HepG2 (cell line): ENCODE measurements around the gene SLC13A1. TPM values are rescaled to one million over a fixed set of nuclear protein-coding genes. Genes with fewer than 3 reads are reported as not detected.

Experiments used
- ATAC-seq: fragments of 200-7000 bp; cut with Tn5 transposase; 3 replicates; pipeline ENCODE4 v1.9.1; 2020; ENCODE audit warnings: mild to moderate bottlenecking, moderate library complexity
- BruUV-seq: library from RNA; stranded (reverse); fragments of 400-500 nt; replicated peaks from 2 replicates; lab custom pipeline; 2021; lab: Mats Ljungman, UMichigan
- CTCF ChIA-PET: fragments of 300-600 bp; formaldehyde crosslinking; extraction: SDS; loops from one replicate; lab custom pipeline; 2021; ENCODE audit warnings: low total read pairs, inconsistent platforms, low intra/inter-chr PET ratio; lab: Yijun Ruan, JAX
- POLR2A ChIA-PET: fragments of 350-600 bp; sonication (Branson Sonifier 250); formaldehyde crosslinking; loops from one replicate; lab custom pipeline; 2020; ENCODE audit warnings: antibody characterized with exemption, inconsistent platforms; lab: Yijun Ruan, JAX
- DNase-seq: peaks from one replicate; pipeline ENCODE4 v3.0.0-alpha.2; 2015; ENCODE audit warnings: low spot score
- FAIRE-seq: peaks from 3 replicates; lab custom pipeline; 2011; peaks lifted over from hg19 to GRCh38; lab: Jason Lieb, UNC
- H2AFZ ChIP-seq: one replicate; pipeline ENCODE4 v1.6.1; 2011; ENCODE audit warnings: low read length, inconsistent platforms
- H3K27ac ChIP-seq: fragments of 300-600 bp; 3 replicates; pipeline ENCODE4 v1.8.0; 2011; ENCODE audit warnings: mixed run types, mild to moderate bottlenecking, mixed read lengths, low read length, inconsistent platforms; ENCODE audit not compliant: insufficient read depth; ENCODE audit errors: extremely low read length
- H3K27me3 ChIP-seq, 2 experiments: fragments of 200-600 bp in 1 of 2; 2 replicates in 1 of 2; 3 replicates in 1 of 2; pipeline versions ENCODE4 v1.6.0 to v1.8.0; 2011; ENCODE audit warnings: low read length in 2 of 2, mild to moderate bottlenecking in 2 of 2, moderate library complexity in 2 of 2, inconsistent platforms in 1 of 2; ENCODE audit not compliant: insufficient read depth in 2 of 2, control insufficient read depth in 1 of 2
- H3K36me3 ChIP-seq, 2 experiments: fragments of 200-600 bp in 1 of 2; replicated peaks in 1 of 2; 2 replicates in 1 of 2; 3 replicates in 1 of 2; pipeline versions ENCODE4 v1.5.1 to v1.8.0; 2011; ENCODE audit warnings: low read length in 2 of 2, inconsistent platforms in 1 of 2; ENCODE audit not compliant: insufficient read depth in 2 of 2, control insufficient read depth in 1 of 2
- H3K4me1 ChIP-seq: 2 replicates; pipeline ENCODE4 v1.5.1; 2012; ENCODE audit warnings: low read length, inconsistent platforms; ENCODE audit not compliant: insufficient read depth
- H3K4me2 ChIP-seq: 2 replicates; pipeline ENCODE4 v1.6.0; 2011; ENCODE audit warnings: low read depth, low read length, inconsistent platforms
- H3K4me3 ChIP-seq, 3 experiments: fragments of 200-600 bp in 1 of 3; sonication (generic), shearing (Covaris generic) in 1 of 3; replicated peaks in 1 of 3; 2 replicates each; pipeline ENCODE4 v1.5.1; 2011 to 2016; ENCODE audit warnings: low read length in 3 of 3, inconsistent platforms in 2 of 3, low read depth in 2 of 3, mild to moderate bottlenecking in 2 of 3, control low read depth in 1 of 3, mixed read lengths in 1 of 3; ENCODE audit not compliant: insufficient read depth in 1 of 3
- H3K79me2 ChIP-seq: one replicate; pipeline ENCODE4 v1.6.1; 2011; ENCODE audit warnings: low read length, inconsistent platforms; ENCODE audit not compliant: insufficient read depth
- H3K9ac ChIP-seq: 2 replicates; pipeline ENCODE4 v1.6.0; 2011; ENCODE audit warnings: mild to moderate bottlenecking, low read depth, low read length, inconsistent platforms; ENCODE audit not compliant: insufficient read depth
- H3K9me3 ChIP-seq: 2 replicates; pipeline ENCODE4 v1.5.1; 2012; ENCODE audit warnings: mild to moderate bottlenecking, low read length
- H4K20me1 ChIP-seq: 2 replicates; pipeline ENCODE4 v1.6.0; 2011; ENCODE audit warnings: inconsistent platforms, mild to moderate bottlenecking, low read length, moderate library complexity; ENCODE audit not compliant: insufficient read depth
- ARNT ChIP-seq: fragments of 450-650 bp; IDR thresholded peaks from 2 replicates; pipeline ENCODE4 v1.6.1; 2017
- CBX5 ChIP-seq: sonication (generic); formaldehyde crosslinking; IDR thresholded peaks from 2 replicates; pipeline ENCODE4 v1.4.0; 2020; ENCODE audit warnings: missing genetic modification reagents, borderline replicate concordance
- CEBPB ChIP-seq: IDR thresholded peaks from 2 replicates; pipeline ENCODE4 v1.6.1; 2011; ENCODE audit warnings: low read depth, low read length, improper control_type of control experiment, borderline replicate concordance
- KDM6A ChIP-seq: IDR thresholded peaks from 2 replicates; pipeline ENCODE4 v1.6.1; 2016; ENCODE audit warnings: low read depth
- MIXL1 ChIP-seq: IDR thresholded peaks from 2 replicates; pipeline ENCODE4 v1.6.1; 2016
- TRIM24 ChIP-seq: sonication (generic); formaldehyde crosslinking; IDR thresholded peaks from 2 replicates; pipeline ENCODE4 v1.8.0; 2022; ENCODE audit warnings: mild to moderate bottlenecking, missing genetic modification reagents
- ZNF24 ChIP-seq: fragments of 450-650 bp; IDR thresholded peaks from 2 replicates; pipeline ENCODE4 v1.6.1; 2017; ENCODE audit warnings: antibody characterized with exemption, mild to moderate bottlenecking
- ZNF354B ChIP-seq: sonication (generic); formaldehyde crosslinking; IDR thresholded peaks from 2 replicates; pipeline ENCODE4 v1.8.0; 2022; ENCODE audit warnings: mild to moderate bottlenecking, missing genetic modification reagents
- ZNF597 ChIP-seq: sonication (generic); formaldehyde crosslinking; IDR thresholded peaks from 2 replicates; pipeline ENCODE4 v1.5.0; 2020; ENCODE audit warnings: missing genetic modification reagents
- ZNF777 ChIP-seq: sonication (generic); formaldehyde crosslinking; IDR thresholded peaks from 2 replicates; pipeline ENCODE4 v1.4.0; 2020; ENCODE audit warnings: missing genetic modification reagents
- ZNF816 ChIP-seq: sonication (generic); formaldehyde crosslinking; IDR thresholded peaks from 2 replicates; pipeline ENCODE4 v1.8.0; 2022; ENCODE audit warnings: missing genetic modification reagents, mild to moderate bottlenecking, borderline replicate concordance
- ZSCAN25 ChIP-seq: sonication (generic); formaldehyde crosslinking; IDR thresholded peaks from 2 replicates; pipeline ENCODE4 v1.8.0; 2022; ENCODE audit warnings: mild to moderate bottlenecking, missing genetic modification reagents
- WGBS: methylation state at CpG from one replicate; pipeline ENCODE4 v1.1.6; 2017; ENCODE audit warnings: low lambda C conversion rate; 5-methylcytosine and 5-hydroxymethylcytosine counted together
- in situ Hi-C: cut with HindIII; loops from 2 replicates; pipeline ENCODE4 v1.10.0; 2017; ENCODE audit warnings: low pct_unique_long_range_greater_than_20kb; ENCODE audit not compliant: extremely low pct_ligation_motif_present
- intact Hi-C: fragments of 100-400 bp; cut with micrococcal nuclease; formaldehyde crosslinking; loops from one replicate; pipeline ENCODE4 v1.10.0; 2022; ENCODE audit not compliant: unreplicated experiment
- polyA plus RNA-seq, 8 experiments: library from polyadenylated mRNA; depleted of rRNA in 3 of 8; stranded (reverse) in 7 of 8; unstranded in 1 of 8; fragments of >200 nt; fragmentation: Illumina TruSeq in 4 of 8; extraction: Trizol in 4 of 8; gene quantifications; 2 replicates each; pipeline versions ENCODE4 v1.2.1 to v1.2.3, GENCODE V29; 2011 to 2016; ENCODE audit warnings: low read depth in 4 of 8, missing spikeins in 1 of 8, mixed read lengths in 1 of 8; ENCODE audit not compliant: insufficient read depth in 1 of 8
- total RNA-seq, 5 experiments: library from RNA; depleted of rRNA; stranded (reverse); fragments of >200 nt; fragmentation: Illumina TruSeq; extraction: Trizol; gene quantifications; 2 replicates each; pipeline ENCODE4 v1.2.3, GENCODE V29; 2016; ENCODE audit warnings: low read depth in 1 of 5
- TF ChIP-seq, protein P1 (sequence below): sonication (generic); formaldehyde crosslinking; IDR thresholded peaks from 2 replicates; pipeline ENCODE4 v1.4.0; 2020; ENCODE audit warnings: missing genetic modification reagents
- TF ChIP-seq, protein P2 (sequence below): sonication (generic); formaldehyde crosslinking; IDR thresholded peaks from 2 replicates; pipeline ENCODE4 v1.5.1; 2020; ENCODE audit warnings: missing genetic modification reagents, mild to moderate bottlenecking, borderline replicate concordance
- TF ChIP-seq, protein P3 (sequence below): sonication (generic); formaldehyde crosslinking; IDR thresholded peaks from 2 replicates; pipeline ENCODE4 v1.4.0; 2020; ENCODE audit warnings: missing genetic modification reagents, low read depth, mild to moderate bottlenecking, borderline replicate concordance
- TF ChIP-seq, protein P4 (sequence below): IDR thresholded peaks from 2 replicates; pipeline ENCODE4 v1.6.1; 2016; ENCODE audit warnings: low read depth, control low read depth

The SLC13A1 gene
- total and polyA plus RNA-seq, 2 of the 13 experiments (the other 11 are each of a cell fraction or from before 2014, with no cell fraction given), result not detected

DNA sequence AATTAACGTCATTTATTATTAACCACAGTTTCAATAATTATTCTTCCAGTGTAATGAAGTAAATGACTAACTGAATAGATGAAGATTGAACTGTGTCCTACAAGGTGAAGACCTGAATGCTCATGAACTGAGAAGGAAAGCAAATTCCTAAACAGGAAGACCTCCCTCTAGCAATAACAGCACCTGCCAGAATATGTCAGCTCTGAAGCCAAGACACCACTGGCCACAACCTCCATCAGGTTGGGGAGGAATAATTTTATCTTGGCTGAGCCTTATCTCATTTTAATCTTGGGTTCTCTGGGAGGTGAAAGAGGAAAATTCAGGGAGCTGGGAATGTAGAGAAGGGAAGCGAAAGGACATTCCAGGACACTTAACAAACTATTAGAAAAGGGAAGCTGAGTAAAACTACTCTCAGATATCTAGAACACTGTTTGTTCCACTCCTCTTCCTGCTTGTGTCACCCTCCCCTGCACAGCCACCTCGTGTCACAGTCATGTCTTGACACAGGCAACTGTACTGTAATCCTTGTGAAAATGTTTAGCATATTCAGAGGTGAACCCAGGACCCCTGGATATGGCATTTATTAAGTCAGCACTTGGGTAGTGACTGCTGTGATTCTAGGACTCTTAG is 4.6 kb upstream of the SLC13A1 start:
- no peak for FAIRE-seq
- H4K20me1 ChIP-seq, result no peaks in the 10 kb centered on the region
- H3K4me2 ChIP-seq, result no peak overlapping the region
- no peak for ATAC-seq
- no peak overlapping the region for H2AFZ ChIP-seq
- H3K4me1 ChIP-seq, result no peaks in the 10 kb centered on the region
- TF ChIP-seq, protein P1, sequence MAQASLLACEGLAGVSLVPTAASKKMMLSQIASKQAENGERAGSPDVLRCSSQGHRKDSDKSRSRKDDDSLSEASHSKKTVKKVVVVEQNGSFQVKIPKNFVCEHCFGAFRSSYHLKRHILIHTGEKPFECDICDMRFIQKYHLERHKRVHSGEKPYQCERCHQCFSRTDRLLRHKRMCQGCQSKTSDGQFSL (CRISPR knock-in tag), result no peak
- TF ChIP-seq CBX5 (CRISPR knock-in tag), result no peak
- TF ChIP-seq, protein P2, sequence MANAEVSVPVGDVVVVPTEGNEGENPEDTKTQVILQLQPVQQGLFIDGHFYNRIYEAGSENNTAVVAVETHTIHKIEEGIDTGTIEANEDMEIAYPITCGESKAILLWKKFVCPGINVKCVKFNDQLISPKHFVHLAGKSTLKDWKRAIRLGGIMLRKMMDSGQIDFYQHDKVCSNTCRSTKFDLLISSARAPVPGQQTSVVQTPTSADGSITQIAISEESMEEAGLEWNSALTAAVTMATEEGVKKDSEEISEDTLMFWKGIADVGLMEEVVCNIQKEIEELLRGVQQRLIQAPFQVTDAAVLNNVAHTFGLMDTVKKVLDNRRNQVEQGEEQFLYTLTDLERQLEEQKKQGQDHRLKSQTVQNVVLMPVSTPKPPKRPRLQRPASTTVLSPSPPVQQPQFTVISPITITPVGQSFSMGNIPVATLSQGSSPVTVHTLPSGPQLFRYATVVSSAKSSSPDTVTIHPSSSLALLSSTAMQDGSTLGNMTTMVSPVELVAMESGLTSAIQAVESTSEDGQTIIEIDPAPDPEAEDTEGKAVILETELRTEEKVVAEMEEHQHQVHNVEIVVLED (CRISPR knock-in tag), result no peak
- TF ChIP-seq KDM6A (CRISPR knock-in tag), result no peak
- no peak for TF ChIP-seq CEBPB
- no peak for TF ChIP-seq ZNF816 (CRISPR knock-in tag)
- TF ChIP-seq, protein P3, sequence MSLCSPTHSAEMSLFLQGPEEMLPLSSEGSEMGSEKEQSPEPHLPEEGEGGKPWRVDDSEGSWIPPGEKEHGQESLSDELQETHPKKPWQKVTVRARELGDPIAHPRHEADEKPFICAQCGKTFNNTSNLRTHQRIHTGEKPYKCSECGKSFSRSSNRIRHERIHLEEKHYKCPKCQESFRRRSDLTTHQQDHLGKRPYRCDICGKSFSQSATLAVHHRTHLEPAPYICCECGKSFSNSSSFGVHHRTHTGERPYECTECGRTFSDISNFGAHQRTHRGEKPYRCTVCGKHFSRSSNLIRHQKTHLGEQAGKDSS (CRISPR knock-in tag), result no peak
- TF ChIP-seq, protein P4, sequence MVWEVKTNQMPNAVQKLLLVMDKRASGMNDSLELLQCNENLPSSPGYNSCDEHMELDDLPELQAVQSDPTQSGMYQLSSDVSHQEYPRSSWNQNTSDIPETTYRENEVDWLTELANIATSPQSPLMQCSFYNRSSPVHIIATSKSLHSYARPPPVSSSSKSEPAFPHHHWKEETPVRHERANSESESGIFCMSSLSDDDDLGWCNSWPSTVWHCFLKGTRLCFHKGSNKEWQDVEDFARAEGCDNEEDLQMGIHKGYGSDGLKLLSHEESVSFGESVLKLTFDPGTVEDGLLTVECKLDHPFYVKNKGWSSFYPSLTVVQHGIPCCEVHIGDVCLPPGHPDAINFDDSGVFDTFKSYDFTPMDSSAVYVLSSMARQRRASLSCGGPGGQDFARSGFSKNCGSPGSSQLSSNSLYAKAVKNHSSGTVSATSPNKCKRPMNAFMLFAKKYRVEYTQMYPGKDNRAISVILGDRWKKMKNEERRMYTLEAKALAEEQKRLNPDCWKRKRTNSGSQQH (CRISPR knock-in tag), result no peak
- no peak for TF ChIP-seq ZNF354B (CRISPR knock-in tag)
- TF ChIP-seq TRIM24 (CRISPR knock-in tag), result no peak
- TF ChIP-seq ARNT, result no peak
- no peak for TF ChIP-seq ZSCAN25 (CRISPR knock-in tag)
- TF ChIP-seq MIXL1 (CRISPR knock-in tag), result no peak
- no peak for TF ChIP-seq ZNF24
- no peak for TF ChIP-seq ZNF597
- TF ChIP-seq ZNF777 (CRISPR knock-in tag), result no peak
- in situ Hi-C loops, result no loop called here
- H3K27ac ChIP-seq, result no peak overlapping the region
- DNase-seq, result no peak
- H3K36me3 ChIP-seq, result no peaks in the 10 kb centered on the region
- no peaks in the 10 kb centered on the region for H3K27me3 ChIP-seq
- no peak overlapping the region for H3K4me3 ChIP-seq
- WGBS, result 0% methylated on average over 3 of the region's 3 CpGs
- no peaks in the 10 kb centered on the region for H3K9me3 ChIP-seq
- BruUV-seq, result no TSS peak
- ChIA-PET POLR2A (no interaction called here), CTCF (no interaction called here)
- intact Hi-C loops, result no loop called here
- H3K9ac ChIP-seq, result no peak overlapping the region
- H3K79me2 ChIP-seq, result no peaks in the 10 kb centered on the region
